GM12878 (cell line): ENCODE data around the gene LETM1. TPM values are rescaled to one million over a fixed set of nuclear protein-coding genes. Genes with fewer than 3 reads are reported as not detected.

Experiments used
- ATAC-seq: fragments of 200-7000 bp; cut with Tn5 transposase; 3 replicates; pipeline ENCODE4 v1.9.1; 2020; ENCODE audit warnings: mild to moderate bottlenecking, moderate library complexity
- BruUV-seq: library from RNA; stranded (reverse); fragments of 400-500 nt; replicated peaks from 2 replicates; lab custom pipeline; 2021; lab: Mats Ljungman, UMichigan
- CTCF ChIA-PET: fragments of 300-600 bp; sonication (Branson Sonifier 250); formaldehyde crosslinking; extraction: SDS; loops from one replicate; lab custom pipeline; 2021; ENCODE audit warnings: inconsistent platforms; lab: Yijun Ruan, JAX
- POLR2A ChIA-PET: fragments of 350-600 bp; formaldehyde crosslinking; extraction: SDS; loops from one replicate; lab custom pipeline; 2021; ENCODE audit warnings: inconsistent platforms; lab: Charles Lee
- RAD21 ChIA-PET: fragments of 300-600 bp; sonication (Branson Sonifier 250); formaldehyde crosslinking; loops from one replicate; lab custom pipeline; 2023; ENCODE audit warnings: antibody characterized with exemption; ENCODE audit not compliant: unreplicated experiment; lab: Charles Lee
- SMC1A ChIA-PET: fragments of 300-600 bp; sonication (Branson Sonifier 250); formaldehyde crosslinking; loops from one replicate; lab custom pipeline; 2023; ENCODE audit not compliant: unreplicated experiment, uncharacterized antibody; lab: Charles Lee
- DNase-seq: peaks from one replicate; pipeline ENCODE4 v3.0.0-alpha.2; 2011; ENCODE audit warnings: low read depth, low spot score
- FAIRE-seq: peaks from 3 replicates; lab custom pipeline; 2011; peaks lifted over from hg19 to GRCh38; lab: Jason Lieb, UNC
- H2AFZ ChIP-seq: 2 replicates; pipeline ENCODE4 v1.6.0; 2011; ENCODE audit warnings: low read depth, low read length, control low read depth; ENCODE audit not compliant: control insufficient read depth
- H3K27ac ChIP-seq: 2 replicates; pipeline ENCODE4 v1.5.1; 2011; ENCODE audit warnings: control low read depth; ENCODE audit not compliant: control insufficient read depth, insufficient read depth
- H3K27me3 ChIP-seq, 2 experiments: replicated peaks in 1 of 2; 2 replicates each; pipeline versions ENCODE4 v1.6.0 to v1.6.1; 2011; ENCODE audit warnings: low read length in 1 of 2; ENCODE audit not compliant: control insufficient read depth in 2 of 2, insufficient read depth in 2 of 2
- H3K36me3 ChIP-seq, 2 experiments: 2 replicates each; pipeline ENCODE4 v1.5.1; 2011; ENCODE audit warnings: low read length in 1 of 2; ENCODE audit not compliant: control insufficient read depth in 2 of 2, insufficient read depth in 2 of 2
- H3K4me1 ChIP-seq: 2 replicates; pipeline ENCODE4 v1.6.1; 2011; ENCODE audit warnings: mild to moderate bottlenecking, low read length, moderate library complexity, mixed read lengths; ENCODE audit not compliant: control insufficient read depth, insufficient read depth
- H3K4me2 ChIP-seq: 2 replicates; pipeline ENCODE4 v1.6.0; 2011; ENCODE audit warnings: control low read depth; ENCODE audit not compliant: control insufficient read depth, insufficient read depth
- H3K4me3 ChIP-seq: fragments of 200-600 bp; sonication (generic); 2 replicates; pipeline ENCODE4 v1.5.1; 2016
- H3K79me2 ChIP-seq: 2 replicates; pipeline ENCODE4 v1.6.0; 2011; ENCODE audit warnings: low read length; ENCODE audit not compliant: control insufficient read depth, insufficient read depth
- H3K9ac ChIP-seq: 2 replicates; pipeline ENCODE4 v1.8.0; 2011; ENCODE audit warnings: low read length, control low read depth, mixed read lengths; ENCODE audit not compliant: control insufficient read depth, insufficient read depth
- H3K9me3 ChIP-seq: replicated peaks from 3 replicates; pipeline ENCODE4 v1.5.1; 2011; ENCODE audit warnings: mild to moderate bottlenecking, low read length; ENCODE audit not compliant: control insufficient read depth, insufficient read depth
- H4K20me1 ChIP-seq: 2 replicates; pipeline ENCODE4 v1.6.0; 2011; ENCODE audit not compliant: control insufficient read depth, insufficient read depth
- ASH2L ChIP-seq: fragments of 300-600, 200-600 bp; sonication (generic); IDR thresholded peaks from 2 replicates; pipeline ENCODE4 v1.6.1; 2017; ENCODE audit warnings: low read depth, mild to moderate bottlenecking, borderline replicate concordance
- ATF3 ChIP-seq: IDR thresholded peaks from 2 replicates; pipeline ENCODE4 v1.6.1; 2011; ENCODE audit warnings: low read depth, mild to moderate bottlenecking, low read length, moderate library complexity, borderline replicate concordance; ENCODE audit errors: extremely low read depth
- CREB1 ChIP-seq: IDR thresholded peaks from 2 replicates; pipeline ENCODE4 v1.6.1; 2012; ENCODE audit warnings: low read depth, mild to moderate bottlenecking, inconsistent platforms
- CTCF ChIP-seq, 3 experiments: IDR thresholded peaks in 2 of 3; conservative IDR thresholded peaks in 1 of 3; 2 replicates each; pipeline ENCODE4 v1.5.1; 2011; ENCODE audit warnings: low read depth in 3 of 3, low read length in 3 of 3, mild to moderate bottlenecking in 3 of 3, control low read depth in 2 of 3, moderate library complexity in 2 of 3, inconsistent platforms in 1 of 3, mixed read lengths in 1 of 3; ENCODE audit not compliant: control insufficient read depth in 2 of 3, insufficient read depth in 1 of 3; ENCODE audit errors: extremely low read depth in 1 of 3
- IRF3 ChIP-seq: fragments of 450-650 bp; IDR thresholded peaks from 2 replicates; pipeline ENCODE4 v1.6.1; 2014; ENCODE audit warnings: mild to moderate bottlenecking
- MYB ChIP-seq: fragments of 150-350 bp; IDR thresholded peaks from 2 replicates; pipeline ENCODE4 v1.6.1; 2014; ENCODE audit warnings: mild to moderate bottlenecking, low read depth, low read length, borderline replicate concordance
- NBN ChIP-seq: fragments of 450-650 bp; IDR thresholded peaks from 2 replicates; pipeline ENCODE4 v1.6.1; 2016
- PKNOX1 ChIP-seq: fragments of 450-650 bp; IDR thresholded peaks from 2 replicates; pipeline ENCODE4 v1.6.1; 2016; ENCODE audit warnings: mild to moderate bottlenecking
- POLR2A ChIP-seq: IDR thresholded peaks from 2 replicates; pipeline ENCODE4 v1.6.1; 2011; ENCODE audit warnings: low read depth, mild to moderate bottlenecking, low read length
- RBBP5 ChIP-seq: fragments of 200-600 bp; sonication (generic); conservative IDR thresholded peaks from 2 replicates; pipeline ENCODE4 v1.6.1; 2016
- ZBTB4 ChIP-seq: fragments of 450-650 bp; formaldehyde crosslinking; IDR thresholded peaks from 2 replicates; pipeline ENCODE4 v1.4.0; 2022; ENCODE audit warnings: mild to moderate bottlenecking, moderate library complexity
- ZNF592 ChIP-seq: fragments of 450-650 bp; IDR thresholded peaks from 2 replicates; pipeline ENCODE4 v1.6.1; 2017; ENCODE audit warnings: mild to moderate bottlenecking, moderate library complexity
- WGBS: methylation state at CpG from one replicate; pipeline ENCODE4 v1.1.6; 2016; ENCODE audit warnings: low lambda C conversion rate; ENCODE audit not compliant: insufficient replicate concordance, insufficient coverage; ENCODE audit errors: missing lambda C conversion rate; 5-methylcytosine and 5-hydroxymethylcytosine counted together
- in situ Hi-C: fragments of 300-500 bp; cut with MboI; formaldehyde crosslinking; loops from 9 replicates; pipeline ENCODE4 v1.14.3; 2018; ENCODE audit warnings: mixed read lengths
- intact Hi-C: fragments of 100-400 bp; cut with micrococcal nuclease; formaldehyde crosslinking; loops from one replicate; pipeline ENCODE4 v1.14.2; 2022; ENCODE audit not compliant: unreplicated experiment
- polyA plus RNA-seq, 11 experiments: library from polyadenylated mRNA; depleted of rRNA in 4 of 11; unstranded in 6 of 11; stranded (reverse) in 5 of 11; fragments of >200 nt; fragmentation: Nextera tagmentation in 4 of 11; fragmentation: Illumina TruSeq in 1 of 11; extraction: Ambion mirVana in 4 of 11; extraction: Trizol in 1 of 11; gene quantifications; 1 replicate in 1 of 11; 2 replicates in 10 of 11; pipeline versions ENCODE4 v1.2.1 to v1.2.3, GENCODE V29; 2011 to 2016; ENCODE audit warnings: inconsistent platforms in 2 of 11, missing spikeins in 2 of 11, low read depth in 1 of 11
- total RNA-seq, 4 experiments: library from RNA; depleted of rRNA in 3 of 4; stranded (reverse); fragments of >200 nt in 3 of 4; fragmentation: Illumina TruSeq in 1 of 4; extraction: Trizol in 1 of 4; gene quantifications; 2 replicates each; pipeline versions ENCODE4 v1.2.1 to v1.2.3, GENCODE V29; 2013 to 2021

LETM1 gene
- total and polyA plus RNA-seq, 10 of the 15 experiments (the other 5 are each of a cell fraction or from before 2014, with no cell fraction given), result 2.6 to 65.2 (median 30.2) TPM

GRCh38 chr4:1770791-1771231 is 85.1 kb downstream of the LETM1 start:
- TF ChIP-seq RBBP5, result no peak
- no peak for TF ChIP-seq POLR2A
- TF ChIP-seq PKNOX1, result no peak
- no peak for TF ChIP-seq ZBTB4 (CRISPR knock-in tag)
- TF ChIP-seq MYB, result no peak
- no peak for TF ChIP-seq IRF3
- no peak for TF ChIP-seq ZNF592
- no peak for TF ChIP-seq ATF3
- no peak for TF ChIP-seq CREB1
- no peak for TF ChIP-seq CTCF (IDR thresholded peaks at IDR 0.05 in 2 of 3, conservative IDR thresholded peaks at IDR 0.05 in 1 of 3; ENCODE audit: control insufficient read depth in 2 of 3, extremely low read depth in 1 of 3, insufficient read depth in 1 of 3, low read depth in 3 of 3, low read length in 3 of 3)
- no peak for TF ChIP-seq ASH2L
- TF ChIP-seq NBN, result no peak
- ATAC-seq, result peak; percentile 10; the same call in 1 of the 3 replicates
- no peaks in the 10 kb centered on the region for H3K36me3 ChIP-seq
- ChIA-PET POLR2A (no interaction called here), CTCF (no interaction called here), SMC1A (no interaction called here), RAD21 (no interaction called here)
- peaks cover 3% of the 10 kb centered on the region in 2 experiments; a peak in 3 of 4 replicates for H3K27me3 ChIP-seq
- H3K4me3 ChIP-seq, result no peak overlapping the region
- no peak overlapping the region for H2AFZ ChIP-seq
- peaks cover 9% of the 10 kb centered on the region for H3K4me1 ChIP-seq
- no peak for FAIRE-seq
- no peak overlapping the region for H3K9ac ChIP-seq
- intact Hi-C loops (no loop called here), in situ Hi-C loops (no loop called here)
- no peaks in the 10 kb centered on the region for H3K9me3 ChIP-seq
- no TSS peak for BruUV-seq
- H3K79me2 ChIP-seq, result no peaks in the 10 kb centered on the region
- DNase-seq, result no peak
- no peak overlapping the region for H3K4me2 ChIP-seq
- WGBS, result 29% methylated on average over 11 of the region's 11 CpGs
- no peak overlapping the region for H3K27ac ChIP-seq
- H4K20me1 ChIP-seq, result no peaks in the 10 kb centered on the region
